ENCODE results near the gene SLC16A1. TPM values are rescaled to one million over a fixed set of nuclear protein-coding genes. Genes with fewer than 3 reads are reported as not detected.
"Not testable (repeated sequence)": the region's sequence is repeated elsewhere in the genome, so short reads cannot be mapped to it uniquely, and the experiment has no call there.

Gene SLC16A1
- total RNA-seq, 1 donor = 77.1 TPM

GRCh38 chr1:112971006-112971405 lies 15.0 kb upstream of the SLC16A1 start:
- peaks cover 20% of the 10 kb centered on the region for H3K36me3 ChIP-seq (ENCODE audit: insufficient read depth, low read length)
- H3K9me3 ChIP-seq (ENCODE audit: low read depth, low read length) = no peaks in the 10 kb centered on the region
- H4K20me1 ChIP-seq (ENCODE audit: insufficient read depth, low read length) = peaks cover 3% of the 10 kb centered on the region
- H3K27me3 ChIP-seq (ENCODE audit: insufficient read depth, low read length) = no peaks in the 10 kb centered on the region
- H3K27ac ChIP-seq (ENCODE audit: low read depth, low read length) = no peak overlapping the region
- H2AFZ ChIP-seq (ENCODE audit: low read length) = no peak overlapping the region
- peaks cover 4% of the 10 kb centered on the region for H3K79me2 ChIP-seq (ENCODE audit: insufficient read depth, low read length)
- H3K4me1 ChIP-seq (ENCODE audit: insufficient read depth, low read length) = peaks cover 5% of the 10 kb centered on the region
- TF ChIP-seq, protein P1, sequence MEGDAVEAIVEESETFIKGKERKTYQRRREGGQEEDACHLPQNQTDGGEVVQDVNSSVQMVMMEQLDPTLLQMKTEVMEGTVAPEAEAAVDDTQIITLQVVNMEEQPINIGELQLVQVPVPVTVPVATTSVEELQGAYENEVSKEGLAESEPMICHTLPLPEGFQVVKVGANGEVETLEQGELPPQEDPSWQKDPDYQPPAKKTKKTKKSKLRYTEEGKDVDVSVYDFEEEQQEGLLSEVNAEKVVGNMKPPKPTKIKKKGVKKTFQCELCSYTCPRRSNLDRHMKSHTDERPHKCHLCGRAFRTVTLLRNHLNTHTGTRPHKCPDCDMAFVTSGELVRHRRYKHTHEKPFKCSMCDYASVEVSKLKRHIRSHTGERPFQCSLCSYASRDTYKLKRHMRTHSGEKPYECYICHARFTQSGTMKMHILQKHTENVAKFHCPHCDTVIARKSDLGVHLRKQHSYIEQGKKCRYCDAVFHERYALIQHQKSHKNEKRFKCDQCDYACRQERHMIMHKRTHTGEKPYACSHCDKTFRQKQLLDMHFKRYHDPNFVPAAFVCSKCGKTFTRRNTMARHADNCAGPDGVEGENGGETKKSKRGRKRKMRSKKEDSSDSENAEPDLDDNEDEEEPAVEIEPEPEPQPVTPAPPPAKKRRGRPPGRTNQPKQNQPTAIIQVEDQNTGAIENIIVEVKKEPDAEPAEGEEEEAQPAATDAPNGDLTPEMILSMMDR (IDR thresholded peaks at IDR 0.05; ENCODE audit: extremely low read depth, low read depth, low read length) = no peak
- no peak for DNase-seq (ENCODE audit: insufficient read length, low spot score, missing footprints)
- no peak overlapping the region for H3K4me2 ChIP-seq (ENCODE audit: insufficient read depth, low read length)
- no peak overlapping the region for H3K4me3 ChIP-seq (ENCODE audit: insufficient read depth, low read length)

DNA sequence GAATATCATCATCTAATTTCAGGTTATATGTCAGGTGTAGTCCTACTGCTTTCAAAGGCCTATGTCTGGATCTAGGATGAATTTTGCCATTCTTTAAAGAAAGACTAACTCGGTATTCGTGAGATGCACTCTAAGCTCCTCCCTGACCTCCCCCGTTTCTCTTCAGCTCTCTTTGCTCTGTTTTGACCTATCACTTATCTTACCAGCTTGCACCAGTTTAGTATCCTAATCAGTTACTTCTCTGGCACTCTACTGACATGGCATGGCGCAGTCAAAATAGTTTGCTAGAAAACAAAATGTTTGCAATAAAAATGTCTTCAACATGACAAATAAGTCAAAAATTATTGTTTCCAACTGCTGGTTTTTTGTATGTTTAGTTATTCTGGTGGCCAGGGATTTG lies 8.4 kb upstream of the SLC16A1 start:
- Histone ChIP-seq H3K4me1 (ENCODE audit: insufficient read depth, low read length) (no peaks in the 10 kb centered on the region), H3K4me3 (ENCODE audit: insufficient read depth, low read length) (no peak overlapping the region), H3K4me2 (ENCODE audit: insufficient read depth, low read length) (no peak overlapping the region), H3K36me3 (ENCODE audit: insufficient read depth, low read length) (peaks cover 70% of the 10 kb centered on the region), H3K27me3 (ENCODE audit: insufficient read depth, low read length) (no peaks in the 10 kb centered on the region), H2AFZ (ENCODE audit: low read length) (no peak overlapping the region), H3K9me3 (ENCODE audit: low read depth, low read length) (no peaks in the 10 kb centered on the region), H4K20me1 (ENCODE audit: insufficient read depth, low read length) (peaks cover 8% of the 10 kb centered on the region), H3K27ac (ENCODE audit: low read depth, low read length) (no peak overlapping the region), H3K79me2 (ENCODE audit: insufficient read depth, low read length) (peaks cover 53% of the 10 kb centered on the region)
- DNase-seq (ENCODE audit: insufficient read length, low spot score, missing footprints) = no peak
- TF ChIP-seq, protein P1 (IDR thresholded peaks at IDR 0.05; ENCODE audit: extremely low read depth, low read depth, low read length) = no peak

DNA sequence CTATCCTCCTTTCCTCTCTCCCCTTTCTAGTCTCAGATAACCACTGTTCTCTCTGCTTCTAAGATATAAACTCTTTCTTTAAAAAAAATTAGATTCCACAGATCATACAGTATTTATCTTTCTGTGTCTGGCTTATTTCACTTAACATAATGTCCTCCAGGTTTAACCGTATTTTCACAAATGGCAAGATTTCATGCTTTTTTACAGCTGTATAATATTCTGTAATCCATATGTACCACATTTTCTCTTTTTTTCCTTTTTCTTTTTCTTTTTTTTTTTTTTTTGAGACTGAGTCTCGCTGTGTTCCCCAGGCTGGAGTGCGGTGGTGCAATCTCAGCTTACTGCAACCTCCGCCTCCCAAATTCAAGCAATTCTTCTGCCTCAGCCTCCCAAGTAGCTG lies 5.1 kb upstream of the SLC16A1 start:
- peaks cover 81% of the 10 kb centered on the region for H3K79me2 ChIP-seq (ENCODE audit: insufficient read depth, low read length)
- peaks cover 17% of the 10 kb centered on the region for H4K20me1 ChIP-seq (ENCODE audit: insufficient read depth, low read length)
- TF ChIP-seq, protein P1 (IDR thresholded peaks at IDR 0.05; ENCODE audit: extremely low read depth, low read depth, low read length) = no peak
- DNase-seq (ENCODE audit: insufficient read length, low spot score, missing footprints) = no peak
- no peak overlapping the region for H3K4me2 ChIP-seq (ENCODE audit: insufficient read depth, low read length)
- H3K4me3 ChIP-seq (ENCODE audit: insufficient read depth, low read length) = no peak overlapping the region
- no peaks in the 10 kb centered on the region for H3K9me3 ChIP-seq (ENCODE audit: low read depth, low read length)
- peaks cover 50% of the 10 kb centered on the region for H3K36me3 ChIP-seq (ENCODE audit: insufficient read depth, low read length)
- no peak overlapping the region for H3K27ac ChIP-seq (ENCODE audit: low read depth, low read length)
- peaks cover 7% of the 10 kb centered on the region for H3K4me1 ChIP-seq (ENCODE audit: insufficient read depth, low read length)
- H3K27me3 ChIP-seq (ENCODE audit: insufficient read depth, low read length) = no peaks in the 10 kb centered on the region
- H2AFZ ChIP-seq (ENCODE audit: low read length) = no peak overlapping the region

DNA sequence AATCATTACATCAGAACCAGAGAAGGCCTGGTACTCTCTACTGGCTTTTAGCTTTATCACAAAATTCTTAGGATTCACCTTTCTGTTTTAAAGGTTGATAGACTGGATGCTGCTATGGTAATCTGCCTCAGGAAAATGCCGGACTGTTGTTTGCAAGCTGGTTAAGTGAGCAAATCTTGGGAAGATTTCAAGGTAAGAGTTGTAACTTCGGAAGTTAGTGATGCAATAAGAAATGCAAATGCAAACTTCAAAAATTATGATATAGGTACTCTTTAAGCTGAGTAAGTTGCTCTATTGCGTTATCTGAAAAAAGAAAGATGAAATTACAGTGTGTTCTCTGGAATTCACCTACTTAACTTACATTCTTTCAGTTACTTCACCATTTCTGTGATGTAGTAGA lies 4.4 kb upstream of the SLC16A1 start:
- no peak for DNase-seq (ENCODE audit: insufficient read length, low spot score, missing footprints)
- H3K79me2 ChIP-seq (ENCODE audit: insufficient read depth, low read length) = peaks cover 82% of the 10 kb centered on the region
- no peak overlapping the region for H3K27ac ChIP-seq (ENCODE audit: low read depth, low read length)
- H2AFZ ChIP-seq (ENCODE audit: low read length) = no peak overlapping the region
- H3K4me3 ChIP-seq (ENCODE audit: insufficient read depth, low read length) = no peak overlapping the region
- no peaks in the 10 kb centered on the region for H3K27me3 ChIP-seq (ENCODE audit: insufficient read depth, low read length)
- H3K4me1 ChIP-seq (ENCODE audit: insufficient read depth, low read length) = peaks cover 7% of the 10 kb centered on the region
- no peak overlapping the region for H3K4me2 ChIP-seq (ENCODE audit: insufficient read depth, low read length)
- H3K36me3 ChIP-seq (ENCODE audit: insufficient read depth, low read length) = peaks cover 43% of the 10 kb centered on the region
- TF ChIP-seq, protein P1 (IDR thresholded peaks at IDR 0.05; ENCODE audit: extremely low read depth, low read depth, low read length) = no peak
- H3K9me3 ChIP-seq (ENCODE audit: low read depth, low read length) = no peaks in the 10 kb centered on the region
- peaks cover 17% of the 10 kb centered on the region for H4K20me1 ChIP-seq (ENCODE audit: insufficient read depth, low read length)

DNA sequence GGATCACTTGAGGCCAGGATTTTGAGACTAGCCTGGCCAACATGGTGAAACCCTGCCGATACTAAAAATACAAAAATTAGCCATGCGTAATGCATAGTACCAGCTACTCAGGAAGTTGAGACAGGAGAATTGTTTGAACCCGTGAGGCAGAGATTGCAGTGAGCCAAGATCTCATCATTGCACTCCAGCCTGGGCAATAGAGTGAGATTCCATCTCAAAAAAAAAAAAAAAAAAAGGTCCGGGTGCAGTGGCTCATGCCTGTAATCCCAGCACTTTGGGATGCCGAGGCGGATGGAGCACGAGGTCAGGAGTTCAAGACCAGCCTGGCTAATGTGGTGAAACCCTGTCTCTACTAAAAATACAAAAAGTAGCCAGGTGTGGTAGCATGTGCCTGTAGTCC lies 2.2 kb upstream of the SLC16A1 start:
- H3K36me3 ChIP-seq (ENCODE audit: insufficient read depth, low read length) = peaks cover 27% of the 10 kb centered on the region
- peaks cover 21% of the 10 kb centered on the region for H3K4me1 ChIP-seq (ENCODE audit: insufficient read depth, low read length)
- DNase-seq (ENCODE audit: insufficient read length, low spot score, missing footprints); H3K27me3 ChIP-seq (ENCODE audit: insufficient read depth, low read length); H3K9me3 ChIP-seq (ENCODE audit: low read depth, low read length); H2AFZ ChIP-seq (ENCODE audit: low read length): not testable (repeated sequence)
- peak overlapping the region; percentile 89 for H3K4me3 ChIP-seq (ENCODE audit: insufficient read depth, low read length)
- H3K79me2 ChIP-seq (ENCODE audit: insufficient read depth, low read length) = peaks cover 91% of the 10 kb centered on the region
- H4K20me1 ChIP-seq (ENCODE audit: insufficient read depth, low read length) = peaks cover 30% of the 10 kb centered on the region
- peak overlapping the region; percentile 91 for H3K27ac ChIP-seq (ENCODE audit: low read depth, low read length)
- peak overlapping the region; percentile 97 for H3K4me2 ChIP-seq (ENCODE audit: insufficient read depth, low read length)

Measured in osteoblast (primary cell).